GM12878 (cell line): Measurements from ENCODE around the gene SLX9.

ENCODE experiments used
- EP300 ChIP-seq, 2 experiments: fragments of 150-350 bp in 1 of 2; IDR thresholded peaks; 2 replicates each; pipeline ENCODE4 v1.6.1; 2011 to 2012; ENCODE audit warnings: low read depth in 2 of 2, low read length in 2 of 2, borderline replicate concordance in 1 of 2, improper control_type of control experiment in 1 of 2, inconsistent platforms in 1 of 2; ENCODE audit not compliant: control insufficient read depth in 1 of 2
- TF ChIP-seq, protein P1 (sequence below), 3 experiments: IDR thresholded peaks in 2 of 3; conservative IDR thresholded peaks in 1 of 3; 2 replicates each; pipeline ENCODE4 v1.5.1; 2011; ENCODE audit warnings: low read depth in 3 of 3, low read length in 3 of 3, mild to moderate bottlenecking in 3 of 3, control low read depth in 2 of 3, moderate library complexity in 2 of 3, inconsistent platforms in 1 of 3, mixed read lengths in 1 of 3; ENCODE audit not compliant: control insufficient read depth in 2 of 3, insufficient read depth in 1 of 3; ENCODE audit errors: extremely low read depth in 1 of 3

DNA sequence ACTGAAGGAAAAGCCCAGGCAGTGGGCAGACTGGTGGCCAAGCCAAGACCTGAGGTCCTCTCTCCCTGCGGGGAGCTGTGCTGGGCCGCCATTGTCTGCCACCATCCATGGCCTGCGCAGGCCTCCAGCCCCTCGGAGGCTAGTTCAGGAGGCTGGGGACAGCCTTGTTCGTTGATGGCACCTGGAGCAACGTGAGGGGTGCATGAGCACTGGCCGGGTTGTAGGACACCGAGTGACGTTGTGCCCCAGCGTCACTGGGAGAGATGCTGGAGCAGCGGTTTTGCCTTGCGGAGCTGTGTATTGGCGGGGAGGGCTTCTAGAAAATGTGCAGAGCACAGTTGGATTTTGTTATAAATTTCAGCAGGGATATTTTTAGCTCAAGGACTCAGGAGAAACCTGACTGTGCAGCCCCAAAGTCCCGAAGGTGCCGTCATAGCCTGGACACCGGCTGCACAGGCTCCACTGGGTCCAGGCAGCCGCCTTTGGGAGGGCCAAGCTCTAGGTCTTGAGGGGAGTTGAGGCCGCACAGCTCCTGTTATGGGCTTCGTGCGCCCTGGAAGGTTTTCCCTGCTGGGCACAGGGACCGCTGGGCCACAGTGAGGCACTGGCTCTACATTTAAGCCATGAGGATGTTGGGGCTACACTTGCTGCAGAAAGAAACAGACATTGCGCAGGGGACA, 86.4 kb downstream of the SLX9 start:
- TF ChIP-seq, protein P1, sequence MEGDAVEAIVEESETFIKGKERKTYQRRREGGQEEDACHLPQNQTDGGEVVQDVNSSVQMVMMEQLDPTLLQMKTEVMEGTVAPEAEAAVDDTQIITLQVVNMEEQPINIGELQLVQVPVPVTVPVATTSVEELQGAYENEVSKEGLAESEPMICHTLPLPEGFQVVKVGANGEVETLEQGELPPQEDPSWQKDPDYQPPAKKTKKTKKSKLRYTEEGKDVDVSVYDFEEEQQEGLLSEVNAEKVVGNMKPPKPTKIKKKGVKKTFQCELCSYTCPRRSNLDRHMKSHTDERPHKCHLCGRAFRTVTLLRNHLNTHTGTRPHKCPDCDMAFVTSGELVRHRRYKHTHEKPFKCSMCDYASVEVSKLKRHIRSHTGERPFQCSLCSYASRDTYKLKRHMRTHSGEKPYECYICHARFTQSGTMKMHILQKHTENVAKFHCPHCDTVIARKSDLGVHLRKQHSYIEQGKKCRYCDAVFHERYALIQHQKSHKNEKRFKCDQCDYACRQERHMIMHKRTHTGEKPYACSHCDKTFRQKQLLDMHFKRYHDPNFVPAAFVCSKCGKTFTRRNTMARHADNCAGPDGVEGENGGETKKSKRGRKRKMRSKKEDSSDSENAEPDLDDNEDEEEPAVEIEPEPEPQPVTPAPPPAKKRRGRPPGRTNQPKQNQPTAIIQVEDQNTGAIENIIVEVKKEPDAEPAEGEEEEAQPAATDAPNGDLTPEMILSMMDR (IDR thresholded peaks at IDR 0.05 in 2 of 3, conservative IDR thresholded peaks at IDR 0.05 in 1 of 3; ENCODE audit: control insufficient read depth in 2 of 3, extremely low read depth in 1 of 3, insufficient read depth in 1 of 3, low read depth in 3 of 3, low read length in 3 of 3): no peak
- no peak for TF ChIP-seq EP300 (IDR thresholded peaks at IDR 0.05; ENCODE audit: borderline replicate concordance in 1 of 2, control insufficient read depth in 1 of 2, low read depth in 2 of 2, low read length in 2 of 2)
